Mesothelial cell of epicardium (in vitro differentiated cells): ENCODE measurements around the gene SMAD3. TPM values are rescaled to one million over a fixed set of nuclear protein-coding genes. Genes with fewer than 3 reads are reported as not detected.
A peak's percentile ranks its signal among the peaks of the same experiment; 100 is the strongest.

Experiments
- DNase-seq, 2 experiments: peaks; one replicate each; pipeline ENCODE4 v3.0.0; 2021; ENCODE audit warnings: low spot score in 2 of 2; ENCODE audit not compliant: unreplicated experiment in 2 of 2
- H3K27ac Mint-ChIP-seq: 2 replicates; pipeline ENCODE4 v1.8.0; 2021; ENCODE audit warnings: mixed read lengths
- H3K27me3 Mint-ChIP-seq: 2 replicates; pipeline ENCODE4 v1.8.0; 2021; ENCODE audit warnings: low read depth, mixed read lengths
- H3K36me3 Mint-ChIP-seq: 2 replicates; pipeline ENCODE4 v1.8.0; 2021; ENCODE audit warnings: mixed read lengths
- H3K4me1 Mint-ChIP-seq: 2 replicates; pipeline ENCODE4 v1.8.0; 2021; ENCODE audit warnings: mixed read lengths
- H3K4me3 Mint-ChIP-seq: 2 replicates; pipeline ENCODE4 v1.8.0; 2021; ENCODE audit warnings: mild to moderate bottlenecking, moderate library complexity, mixed read lengths
- H3K9me3 Mint-ChIP-seq: 2 replicates; pipeline ENCODE4 v1.8.0; 2021; ENCODE audit warnings: mixed read lengths
- total RNA-seq: library from RNA; stranded (reverse); gene quantifications from 3 replicates; pipeline ENCODE4 v1.2.1, GENCODE V29; 2021
- TF ChIP-seq, protein P1 (sequence below): fragments of 200-600 bp; sonication (generic); IDR thresholded peaks from one replicate; pipeline ENCODE4 v1.5.0; 2021; ENCODE audit warnings: antibody characterized with exemption; ENCODE audit not compliant: unreplicated experiment

Gene SMAD3
- total RNA-seq, 1 donor from 2014 or later: 96.2 TPM

GRCh38 chr15:67210555-67211168, 145.3 kb downstream of the SMAD3 start:
- Mint-ChIP-seq H3K9me3 (no peaks in the 10 kb centered on the region), H3K36me3 (peaks cover 6% of the 10 kb centered on the region), H3K27ac (peak overlapping the region; percentile 1), H3K4me3 (no peak overlapping the region), H3K27me3 (no peaks in the 10 kb centered on the region), H3K4me1 (peaks cover 18% of the 10 kb centered on the region)
- TF ChIP-seq, protein P1, sequence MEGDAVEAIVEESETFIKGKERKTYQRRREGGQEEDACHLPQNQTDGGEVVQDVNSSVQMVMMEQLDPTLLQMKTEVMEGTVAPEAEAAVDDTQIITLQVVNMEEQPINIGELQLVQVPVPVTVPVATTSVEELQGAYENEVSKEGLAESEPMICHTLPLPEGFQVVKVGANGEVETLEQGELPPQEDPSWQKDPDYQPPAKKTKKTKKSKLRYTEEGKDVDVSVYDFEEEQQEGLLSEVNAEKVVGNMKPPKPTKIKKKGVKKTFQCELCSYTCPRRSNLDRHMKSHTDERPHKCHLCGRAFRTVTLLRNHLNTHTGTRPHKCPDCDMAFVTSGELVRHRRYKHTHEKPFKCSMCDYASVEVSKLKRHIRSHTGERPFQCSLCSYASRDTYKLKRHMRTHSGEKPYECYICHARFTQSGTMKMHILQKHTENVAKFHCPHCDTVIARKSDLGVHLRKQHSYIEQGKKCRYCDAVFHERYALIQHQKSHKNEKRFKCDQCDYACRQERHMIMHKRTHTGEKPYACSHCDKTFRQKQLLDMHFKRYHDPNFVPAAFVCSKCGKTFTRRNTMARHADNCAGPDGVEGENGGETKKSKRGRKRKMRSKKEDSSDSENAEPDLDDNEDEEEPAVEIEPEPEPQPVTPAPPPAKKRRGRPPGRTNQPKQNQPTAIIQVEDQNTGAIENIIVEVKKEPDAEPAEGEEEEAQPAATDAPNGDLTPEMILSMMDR: no peak
- DNase-seq: no peak

- Mint-ChIP-seq H3K9me3 (no peaks in the 10 kb centered on the region), H3K4me3 (no peak overlapping the region), H3K27me3 (no peaks in the 10 kb centered on the region), H3K27ac (peak overlapping the region; percentile 48), H3K4me1 (peaks cover 17% of the 10 kb centered on the region), H3K36me3 (peaks cover 6% of the 10 kb centered on the region)
- TF ChIP-seq, protein P1: no peak
- no peak for DNase-seq
Measured at GRCh38 chr15:67212684-67213367, 147.4 kb downstream of the SMAD3 start.

GRCh38 chr15:67215102-67215501, 149.7 kb downstream of the SMAD3 start:
- no peaks in the 10 kb centered on the region for H3K9me3 Mint-ChIP-seq
- no peak overlapping the region for H3K4me3 Mint-ChIP-seq
- no peak overlapping the region for H3K27ac Mint-ChIP-seq
- H3K4me1 Mint-ChIP-seq: peaks cover 17% of the 10 kb centered on the region
- H3K36me3 Mint-ChIP-seq: peaks cover 6% of the 10 kb centered on the region
- DNase-seq: no peak
- TF ChIP-seq, protein P1: no peak
- no peaks in the 10 kb centered on the region for H3K27me3 Mint-ChIP-seq

DNA sequence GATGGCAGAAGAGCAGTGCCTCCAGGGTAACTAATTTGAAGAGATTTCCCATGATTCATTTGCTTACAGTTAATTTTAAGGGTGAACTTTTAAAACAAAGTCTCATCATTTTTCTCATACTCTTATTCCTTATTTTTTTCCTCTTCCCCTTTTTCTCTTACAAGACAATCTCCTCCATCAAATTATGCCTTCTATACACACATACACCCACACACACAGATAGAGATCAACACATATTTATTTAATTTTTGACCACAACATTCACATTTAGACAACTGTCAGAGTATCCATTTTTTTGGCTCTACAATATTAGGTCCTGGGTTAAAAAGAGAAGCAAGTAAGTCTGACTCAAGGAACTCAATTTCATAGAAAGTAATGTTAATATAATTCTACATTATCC, 151.5 kb downstream of the SMAD3 start:
- H3K4me1 Mint-ChIP-seq: peaks cover 17% of the 10 kb centered on the region
- H3K4me3 Mint-ChIP-seq: no peak overlapping the region
- no peaks in the 10 kb centered on the region for H3K27me3 Mint-ChIP-seq
- TF ChIP-seq, protein P1: no peak
- H3K9me3 Mint-ChIP-seq: no peaks in the 10 kb centered on the region
- no peak overlapping the region for H3K27ac Mint-ChIP-seq
- H3K36me3 Mint-ChIP-seq: peaks cover 6% of the 10 kb centered on the region
- no peak for DNase-seq

- Mint-ChIP-seq H3K36me3 (peaks cover 6% of the 10 kb centered on the region), H3K9me3 (no peaks in the 10 kb centered on the region), H3K4me3 (no peak overlapping the region), H3K27me3 (no peaks in the 10 kb centered on the region), H3K4me1 (peaks cover 5% of the 10 kb centered on the region), H3K27ac (no peak overlapping the region)
- DNase-seq: no peak
- TF ChIP-seq, protein P1: no peak
Measured at GRCh38 chr15:67218428-67218827, 153.0 kb downstream of the SMAD3 start.
